ENCODE measurements around the gene SLC35G3.

DNA sequence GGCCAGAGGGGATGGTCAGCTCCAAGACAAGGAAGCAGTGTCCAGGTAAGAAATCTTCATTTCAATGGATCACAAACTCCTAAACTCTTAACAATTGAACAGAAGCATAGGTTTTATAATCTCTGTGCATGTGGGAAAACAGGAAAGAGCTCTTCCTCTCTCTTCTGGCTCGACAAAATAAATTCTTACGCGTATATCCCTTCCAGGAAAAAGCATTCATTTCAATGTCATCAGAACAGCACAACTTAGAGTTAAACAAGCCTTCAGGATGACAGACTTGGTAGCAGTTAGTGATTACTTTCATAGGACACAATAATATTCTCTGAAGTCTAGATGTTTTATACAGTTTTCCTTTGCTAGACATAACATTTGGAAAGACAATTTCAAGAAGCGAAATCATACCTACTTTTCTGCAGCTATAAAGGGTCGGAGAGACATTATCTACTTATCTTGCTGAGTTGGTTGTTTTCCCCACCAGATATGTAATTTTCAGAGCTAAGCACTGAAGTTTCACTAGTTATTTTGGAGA lies 19.3 kb upstream of the SLC35G3 start:
- no peak for TF ChIP-seq POLR2A (IDR thresholded peaks at IDR 0.05)
- TF ChIP-seq, protein P1, sequence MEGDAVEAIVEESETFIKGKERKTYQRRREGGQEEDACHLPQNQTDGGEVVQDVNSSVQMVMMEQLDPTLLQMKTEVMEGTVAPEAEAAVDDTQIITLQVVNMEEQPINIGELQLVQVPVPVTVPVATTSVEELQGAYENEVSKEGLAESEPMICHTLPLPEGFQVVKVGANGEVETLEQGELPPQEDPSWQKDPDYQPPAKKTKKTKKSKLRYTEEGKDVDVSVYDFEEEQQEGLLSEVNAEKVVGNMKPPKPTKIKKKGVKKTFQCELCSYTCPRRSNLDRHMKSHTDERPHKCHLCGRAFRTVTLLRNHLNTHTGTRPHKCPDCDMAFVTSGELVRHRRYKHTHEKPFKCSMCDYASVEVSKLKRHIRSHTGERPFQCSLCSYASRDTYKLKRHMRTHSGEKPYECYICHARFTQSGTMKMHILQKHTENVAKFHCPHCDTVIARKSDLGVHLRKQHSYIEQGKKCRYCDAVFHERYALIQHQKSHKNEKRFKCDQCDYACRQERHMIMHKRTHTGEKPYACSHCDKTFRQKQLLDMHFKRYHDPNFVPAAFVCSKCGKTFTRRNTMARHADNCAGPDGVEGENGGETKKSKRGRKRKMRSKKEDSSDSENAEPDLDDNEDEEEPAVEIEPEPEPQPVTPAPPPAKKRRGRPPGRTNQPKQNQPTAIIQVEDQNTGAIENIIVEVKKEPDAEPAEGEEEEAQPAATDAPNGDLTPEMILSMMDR (IDR thresholded peaks at IDR 0.05 in 4 of 5, conservative IDR thresholded peaks at IDR 0.05 in 1 of 5): no peak
